ENCODE results near the gene EMB. TPM values are rescaled to one million over a fixed set of nuclear protein-coding genes. Genes with fewer than 3 reads are reported as not detected.
"Not testable (repeated sequence)": the region's sequence is repeated elsewhere in the genome, so short reads cannot be mapped to it uniquely, and the experiment has no call there.

Gene EMB
- total and polyA plus RNA-seq, 2 of the 8 experiments (the other 6 are each of a cell fraction or from before 2014, with no cell fraction given), result 29.3 to 48.4 TPM

GRCh38 chr5:50449241-50449640 is 8.2 kb upstream of the EMB start:
- POLR2A ChIA-PET (ENCODE audit: partially characterized antibody); H4K20me1 ChIP-seq (replicated peaks in 1 of 2; ENCODE audit: control insufficient read depth in 1 of 2, insufficient read depth in 2 of 2, low read length in 2 of 2); H3K27ac ChIP-seq (ENCODE audit: low read depth, low read length); H3K4ac ChIP-seq (replicated peaks; ENCODE audit: insufficient read length, low read depth, low read length); CTCF ChIA-PET (ENCODE audit: partially characterized antibody); FAIRE-seq; H2BK5ac ChIP-seq (ENCODE audit: low read depth, low read length); H3K79me2 ChIP-seq (ENCODE audit: control insufficient read depth in 1 of 2, insufficient read depth in 2 of 2, low read length in 2 of 2); H2BK15ac ChIP-seq (ENCODE audit: low read length); H3K56ac ChIP-seq (replicated peaks; ENCODE audit: insufficient read length, low read depth, low read length); H2AFZ ChIP-seq (ENCODE audit: low read length); H3K9ac ChIP-seq (replicated peaks in 1 of 4; ENCODE audit: extremely low read depth in 1 of 4, low read depth in 3 of 4, low read length in 3 of 4); H2BK120ac ChIP-seq (replicated peaks; ENCODE audit: low read depth, low read length); H2AK5ac ChIP-seq (ENCODE audit: low read depth, low read length); H3K4me2 ChIP-seq (ENCODE audit: insufficient read depth in 1 of 2, low read depth in 2 of 2, low read length in 2 of 2); H2BK20ac ChIP-seq (ENCODE audit: low read length); H3K23ac ChIP-seq (ENCODE audit: insufficient read length); H3K9me3 ChIP-seq (ENCODE audit: insufficient read depth in 2 of 2, low read depth in 1 of 2, low read length in 1 of 2); H3K23me2 ChIP-seq (ENCODE audit: low read depth, low read length); H3K4me1 ChIP-seq (replicated peaks in 1 of 4; ENCODE audit: control insufficient read depth in 3 of 4, insufficient read depth in 4 of 4, low read length in 3 of 4); H3K18ac ChIP-seq (ENCODE audit: extremely low read depth, low read length); H4K8ac ChIP-seq (ENCODE audit: extremely low read depth, insufficient read depth, low read length); H3K14ac ChIP-seq (ENCODE audit: insufficient read length); H3K79me1 ChIP-seq (ENCODE audit: low read depth, low read length); H2BK12ac ChIP-seq (ENCODE audit: low read depth, low read length); H3K4me3 ChIP-seq (ENCODE audit: extremely low read depth in 1 of 4, insufficient read depth in 2 of 4, low read depth in 3 of 4, low read length in 4 of 4); H4K5ac ChIP-seq (ENCODE audit: insufficient read length, low read depth, low read length); DNase-seq (ENCODE audit: low read depth in 1 of 2, low spot score in 2 of 2); H3K27me3 ChIP-seq (replicated peaks in 1 of 4; ENCODE audit: control insufficient read depth in 3 of 4, extremely low read depth in 1 of 4, insufficient read depth in 3 of 4, low read length in 3 of 4); H3K36me3 ChIP-seq (ENCODE audit: control insufficient read depth in 2 of 4, insufficient read depth in 4 of 4, low read length in 3 of 4); H4K91ac ChIP-seq (replicated peaks; ENCODE audit: insufficient read length, low read length): not testable (repeated sequence)
- WGBS, 2 experiments (ENCODE audit: extremely low coverage in 1 of 2, insufficient coverage in 1 of 2, insufficient read length in 1 of 2, insufficient replicate concordance in 2 of 2, low coverage in 1 of 2, low lambda C conversion rate in 2 of 2, missing lambda C conversion rate in 1 of 2), result 90% methylated on average over 3 of the region's 3 CpGs; no CpG with 5 or more reads in 1 of the 2 experiments

Measured in H1 (cell line).